HG03066 (cell line): ENCODE data around the gene CDC14C.
"Not testable (repeated sequence)": the region's sequence is repeated elsewhere in the genome, so short reads cannot be mapped to it uniquely, and the experiment has no call there.

ENCODE experiments used
- ATAC-seq: cut with Tn5 transposase; IDR thresholded peaks from one replicate; pipeline ENCODE4 v1.9.1; 2021; ENCODE audit warnings: low read depth; ENCODE audit not compliant: unreplicated experiment

The CDC14C gene

DNA sequence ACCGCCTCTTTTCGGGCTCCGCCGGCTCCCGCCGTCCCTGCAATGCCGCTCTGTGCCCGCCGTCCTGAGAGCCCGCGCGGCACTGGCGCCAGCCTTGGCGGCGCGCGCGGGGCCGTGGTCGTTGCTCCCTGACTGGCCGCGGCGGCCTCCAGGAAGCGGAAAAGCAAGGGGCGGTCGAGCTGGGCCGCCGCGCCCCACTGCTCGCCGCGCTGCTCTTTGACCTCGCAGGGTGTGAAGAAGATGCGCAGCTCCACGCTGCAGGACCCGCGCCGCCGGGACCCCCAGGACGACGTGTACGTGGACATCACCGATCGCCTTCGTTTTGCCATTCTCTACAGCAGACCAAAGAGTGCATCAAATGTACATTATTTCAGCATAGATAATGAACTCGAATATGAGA lies at the start of gene CDC14C:
Gene CDC14C, plus strand, starts transcription at position 115 of the 400 bp plus-strand sequence. Its CDS starts 126 bp downstream, at position 241.
- ATAC-seq: no peak

DNA sequence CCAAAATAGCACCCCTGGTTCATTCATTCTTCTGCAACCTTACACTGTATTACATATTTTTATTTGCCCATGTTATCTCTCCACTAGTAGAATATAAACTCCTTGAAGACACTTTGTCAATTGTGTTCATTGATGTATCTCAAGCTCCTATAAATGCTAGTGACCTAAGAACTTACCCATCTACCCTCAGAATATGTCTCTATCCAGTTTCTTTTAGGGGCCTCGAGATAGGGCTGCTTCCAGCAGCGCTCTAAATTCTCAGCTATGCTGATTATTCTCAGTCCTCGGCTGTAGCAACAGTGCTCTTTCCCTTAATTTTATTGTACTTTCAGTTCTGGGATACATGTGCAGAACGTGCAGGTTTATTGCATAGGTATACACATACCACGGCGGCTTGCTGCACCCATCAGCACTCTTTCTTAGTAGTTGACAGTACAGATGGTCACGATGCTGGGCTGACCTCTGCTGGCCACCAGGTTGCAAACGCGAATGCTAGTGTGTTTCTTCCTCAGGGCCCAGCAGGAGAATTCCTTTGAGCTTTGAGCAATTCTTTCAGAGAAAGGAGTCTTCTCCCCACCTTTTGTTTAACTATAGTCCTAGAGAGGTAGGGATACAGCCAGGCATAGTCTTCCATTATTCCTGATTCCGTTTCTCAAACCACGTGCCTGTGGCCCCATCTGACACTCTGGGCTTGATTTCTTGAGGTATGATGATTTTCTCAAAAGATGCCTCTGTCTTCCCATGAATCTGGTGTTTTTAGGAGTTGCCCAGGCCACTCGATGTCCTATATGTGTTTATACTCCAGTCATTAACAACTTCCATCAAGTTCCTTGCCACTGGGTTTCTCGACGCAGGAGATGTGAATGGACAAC lies 49.1 kb upstream of the CDC14C start:
- ATAC-seq: no peak

DNA sequence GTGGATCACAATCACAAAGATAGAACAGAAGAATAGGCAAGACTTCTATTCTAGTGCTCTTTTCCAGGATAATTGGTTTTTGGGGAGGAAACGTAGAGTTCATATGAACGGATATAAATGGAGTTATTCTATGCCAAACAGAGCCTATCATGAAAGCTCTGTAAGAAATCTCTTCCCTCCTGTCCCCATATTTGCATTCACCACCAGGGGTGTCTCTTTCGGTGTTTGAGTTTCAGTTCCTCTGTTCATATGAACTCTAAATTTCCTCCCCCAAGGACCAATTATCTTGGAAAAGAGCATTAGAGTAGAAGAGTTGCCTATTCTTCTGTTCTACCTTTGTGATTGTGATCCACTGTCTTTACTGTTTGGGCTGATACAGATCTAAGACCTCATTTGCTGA lies 48.3 kb upstream of the CDC14C start:
- no peak for ATAC-seq

GRCh38 chr7:48880851-48881250 lies 43.5 kb upstream of the CDC14C start:
- ATAC-seq: no peak

DNA sequence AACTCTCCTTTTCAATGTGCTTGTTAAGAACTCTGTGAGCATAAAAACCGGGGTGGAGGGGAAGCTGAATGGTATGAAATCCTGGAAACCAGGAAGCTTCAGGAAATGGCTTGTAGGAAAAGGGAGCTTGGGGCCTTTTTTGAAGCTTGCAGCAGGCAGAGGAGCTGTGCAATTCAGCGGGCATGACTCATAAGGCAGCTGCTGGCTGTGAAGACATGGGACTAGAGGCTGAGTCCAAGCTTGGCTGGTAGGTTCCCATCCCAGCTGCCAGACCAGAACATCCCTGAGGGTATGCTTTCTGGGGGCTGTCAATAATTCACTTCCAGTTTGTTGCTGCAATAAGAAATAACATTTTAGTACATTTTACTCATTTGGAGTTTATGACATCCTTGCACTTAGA lies 36.8 kb upstream of the CDC14C start:
- ATAC-seq: no peak

DNA sequence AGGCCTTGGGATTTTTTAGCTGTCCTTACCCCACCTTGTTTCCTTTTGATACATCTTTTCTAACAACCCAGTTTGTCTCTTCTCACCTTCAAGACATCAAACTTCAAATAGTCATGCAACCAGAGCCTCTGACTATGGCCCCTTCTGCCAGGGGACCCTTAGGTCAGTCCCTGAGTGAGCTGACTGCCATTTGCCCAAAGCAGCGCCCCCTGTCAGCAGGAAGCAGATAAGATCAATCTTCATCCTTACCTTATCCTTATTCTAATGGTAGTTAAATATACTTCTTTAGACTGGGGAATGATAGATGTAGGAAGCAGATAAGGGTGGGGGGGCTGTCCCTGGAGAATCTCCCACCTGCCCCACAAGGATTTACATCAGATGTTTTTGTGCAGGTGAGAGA lies 29.8 kb upstream of the CDC14C start:
- ATAC-seq: no peak

- no peak for ATAC-seq
Measured at GRCh38 chr7:48899932-48900331, 24.4 kb upstream of the CDC14C start.

- no peak for ATAC-seq
Measured at GRCh38 chr7:48901966-48902365, 22.4 kb upstream of the CDC14C start.

- no peak for ATAC-seq
Measured at GRCh38 chr7:48904975-48905374, 19.4 kb upstream of the CDC14C start.

DNA sequence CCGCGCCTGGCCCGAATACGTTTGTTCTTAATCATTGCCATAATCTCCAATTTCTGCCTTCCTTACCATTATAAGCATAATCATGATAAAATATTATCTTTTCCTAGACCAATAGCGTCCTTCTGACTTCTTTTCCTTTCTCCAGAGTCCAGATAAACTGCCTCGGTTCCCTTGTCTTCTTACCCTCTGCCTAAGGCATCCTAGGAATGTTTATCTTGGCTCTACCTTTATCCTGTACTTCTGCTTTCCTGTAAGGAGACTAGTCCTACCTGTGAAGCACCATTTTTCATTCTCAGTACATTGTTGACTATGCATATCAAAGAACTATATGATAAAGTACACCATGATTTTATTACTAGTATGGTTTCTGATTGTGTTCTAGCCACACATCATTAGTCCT lies 18.7 kb upstream of the CDC14C start:
- ATAC-seq: not testable (repeated sequence)

DNA sequence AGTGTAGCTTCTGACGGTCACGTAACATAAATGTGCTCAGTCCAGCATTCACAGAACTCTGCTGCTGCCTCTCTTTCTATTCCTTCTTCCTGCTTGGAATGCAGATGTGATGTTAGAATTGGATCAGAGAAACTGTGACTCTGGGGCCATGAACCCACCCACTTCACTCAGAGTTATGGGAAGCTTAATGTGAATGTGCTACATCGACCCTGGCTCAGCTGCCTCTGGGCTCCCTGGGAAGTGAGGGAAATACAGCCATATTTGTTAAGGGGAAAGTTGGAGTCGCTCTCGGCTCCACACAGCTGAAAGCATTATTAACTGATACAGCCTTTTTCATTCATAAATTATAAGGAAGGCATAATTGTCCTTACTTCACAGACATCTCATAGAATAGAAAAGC lies 14.5 kb upstream of the CDC14C start:
- ATAC-seq: not testable (repeated sequence)

- ATAC-seq: no peak
Measured at GRCh38 chr7:48931481-48931880, 7.1 kb downstream of the CDC14C start.

GRCh38 chr7:48932126-48932910 lies 8.0 kb downstream of the CDC14C start:
- no peak for ATAC-seq

GRCh38 chr7:48933549-48934085 lies 9.3 kb downstream of the CDC14C start:
- no peak for ATAC-seq

GRCh38 chr7:48938539-48939295 lies 14.4 kb downstream of the CDC14C start:
- ATAC-seq: no peak

DNA sequence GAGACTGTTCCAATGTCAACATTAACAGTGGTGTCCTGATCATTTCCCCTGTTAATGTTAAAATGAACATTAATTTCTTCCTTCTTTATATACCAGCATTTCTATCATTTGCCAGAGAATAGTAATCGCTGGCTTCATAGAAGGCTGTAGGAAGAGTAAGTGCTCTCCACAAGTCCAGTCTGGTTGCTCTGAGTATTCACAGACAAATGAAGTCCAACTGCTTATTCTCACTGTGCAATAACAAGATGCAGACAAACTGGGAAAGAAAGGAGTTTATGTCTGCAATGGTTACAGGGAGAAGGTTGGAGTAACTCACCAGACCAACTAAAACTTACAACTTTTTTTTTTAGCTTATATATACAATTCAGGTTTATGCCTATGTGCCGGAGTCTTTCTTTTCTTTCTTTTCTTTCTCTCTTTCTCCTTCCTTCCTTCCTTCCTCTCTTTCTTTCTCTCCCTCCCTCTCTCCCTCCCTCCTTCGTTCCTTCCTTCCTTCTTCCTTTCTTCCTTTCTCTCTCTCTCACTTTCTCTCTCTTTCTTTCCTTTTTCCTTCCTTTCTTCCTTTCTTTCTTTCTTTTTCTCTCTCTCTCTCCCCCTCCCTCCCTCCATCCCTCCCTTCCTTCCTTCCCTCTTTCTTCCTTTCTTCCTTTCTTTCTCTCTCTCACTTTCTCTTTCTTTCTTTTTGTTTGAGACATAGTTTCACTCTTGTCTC lies 19.1 kb downstream of the CDC14C start:
- ATAC-seq: no peak

- ATAC-seq: no peak
Measured at GRCh38 chr7:48955916-48956315, 31.6 kb downstream of the CDC14C start.

- ATAC-seq: no peak
Measured at GRCh38 chr7:48959676-48960075, 35.3 kb downstream of the CDC14C start.

GRCh38 chr7:48962821-48963505 lies 38.6 kb downstream of the CDC14C start:
- no peak for ATAC-seq

DNA sequence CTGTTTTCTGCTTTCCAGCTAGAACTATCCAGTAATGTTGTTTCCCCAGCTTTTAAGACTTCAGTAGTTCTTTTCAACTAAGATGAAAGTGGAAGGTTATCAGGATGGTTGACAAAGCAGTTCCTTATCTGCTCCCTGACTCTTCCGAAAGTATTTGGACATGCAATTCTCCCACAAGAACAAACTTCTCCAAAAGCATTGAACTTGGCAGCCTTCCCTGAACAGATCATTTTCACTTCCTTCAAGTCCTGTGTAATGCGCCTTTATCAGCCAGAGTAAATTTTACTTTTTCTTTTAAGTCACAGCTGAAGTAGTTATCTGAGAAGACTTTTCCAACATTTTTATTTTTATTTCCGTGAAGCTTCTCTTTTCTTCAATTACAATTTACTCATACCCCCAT lies 39.7 kb downstream of the CDC14C start:
- no peak for ATAC-seq
